Measurements from ENCODE around the gene CD79B.
"Not testable (repeated sequence)": the region's sequence is repeated elsewhere in the genome, so short reads cannot be mapped to it uniquely, and the experiment has no call there.

- TF ChIP-seq MEF2A (IDR thresholded peaks at IDR 0.05; ENCODE audit: insufficient read depth, low read depth, low read length); E2F4 (IDR thresholded peaks at IDR 0.05; ENCODE audit: low read depth, low read length); SP1 (IDR thresholded peaks at IDR 0.05; ENCODE audit: low read depth, low read length); PBX3 (IDR thresholded peaks at IDR 0.05; ENCODE audit: insufficient replicate concordance, low read depth, low read length); POLR2AphosphoS5 (IDR thresholded peaks at IDR 0.05; ENCODE audit: low read length); CTCF (IDR thresholded peaks at IDR 0.05 in 2 of 3, conservative IDR thresholded peaks at IDR 0.05 in 1 of 3; ENCODE audit: control insufficient read depth in 2 of 3, extremely low read depth in 1 of 3, insufficient read depth in 1 of 3, low read depth in 3 of 3, low read length in 3 of 3); POLR2AphosphoS2 (IDR thresholded peaks at IDR 0.05; ENCODE audit: low read depth, low read length); MAX (IDR thresholded peaks at IDR 0.05; ENCODE audit: low read depth, low read length); BHLHE40 (IDR thresholded peaks at IDR 0.05; ENCODE audit: borderline replicate concordance in 1 of 2, low read depth in 2 of 2, low read length in 1 of 2); ZBTB4 (CRISPR knock-in tag; IDR thresholded peaks at IDR 0.05); SPI1 (IDR thresholded peaks at IDR 0.05; ENCODE audit: borderline replicate concordance, insufficient read depth, low read depth, low read length); ZNF592 (IDR thresholded peaks at IDR 0.05); EZH2 (IDR thresholded peaks at IDR 0.05; ENCODE audit: borderline replicate concordance, control insufficient read depth, low read depth, low read length); RAD21 (IDR thresholded peaks at IDR 0.05; ENCODE audit: insufficient read depth, low read depth, low read length): not testable (repeated sequence)
Observed at GRCh38 chr17:63920779-63921178, 11.4 kb downstream of the CD79B start.

Measured in GM12878 (cell line).